HG03045 (cell line): Measurements from ENCODE around the gene KCNS1.
"Not testable (repeated sequence)": the region's sequence is repeated elsewhere in the genome, so short reads cannot be mapped to it uniquely, and the experiment has no call there.

ENCODE experiments used
- ATAC-seq: cut with Tn5 transposase; IDR thresholded peaks from one replicate; pipeline ENCODE4 v1.9.1; 2021; ENCODE audit warnings: mild to moderate bottlenecking, moderate library complexity; ENCODE audit not compliant: unreplicated experiment

The KCNS1 gene

GRCh38 chr20:45100563-45101245 is at the start of gene KCNS1:
Gene KCNS1, minus strand, starts transcription at chr20:45101127. Its CDS starts 1,891 bp downstream, at chr20:45099236.
- no peak for ATAC-seq

GRCh38 chr20:45149062-45149461 is 48.1 kb upstream of the KCNS1 start:
- no peak for ATAC-seq

- ATAC-seq = no peak
Measured at GRCh38 chr20:45140836-45141235, 39.9 kb upstream of the KCNS1 start.

- ATAC-seq = not testable (repeated sequence)
Measured at GRCh38 chr20:45139733-45140375, 38.9 kb upstream of the KCNS1 start.

GRCh38 chr20:45138561-45139300 is 37.8 kb upstream of the KCNS1 start:
- no peak for ATAC-seq

- no peak for ATAC-seq
Measured at GRCh38 chr20:45136911-45137310, 36.0 kb upstream of the KCNS1 start.

GRCh38 chr20:45128099-45128498 is 27.2 kb upstream of the KCNS1 start:
- no peak for ATAC-seq

- no peak for ATAC-seq
Measured at GRCh38 chr20:45124365-45124764, 23.4 kb upstream of the KCNS1 start, which contains the start of gene WFDC12. Gene WFDC12, minus strand, starts transcription at chr20:45124465. Its CDS starts 18 bp downstream, at chr20:45124447.

GRCh38 chr20:45121388-45121787 is 20.5 kb upstream of the KCNS1 start:
- ATAC-seq = no peak

- no peak for ATAC-seq
Measured at GRCh38 chr20:45119556-45120266, 18.8 kb upstream of the KCNS1 start.

- no peak for ATAC-seq
Measured at GRCh38 chr20:45118028-45118427, 17.1 kb upstream of the KCNS1 start.

- ATAC-seq = no peak
Measured at GRCh38 chr20:45117581-45117980, 16.7 kb upstream of the KCNS1 start.

GRCh38 chr20:45115829-45116228 is 14.9 kb upstream of the KCNS1 start:
- no peak for ATAC-seq

- ATAC-seq = no peak
Measured at GRCh38 chr20:45115386-45115774, 14.5 kb upstream of the KCNS1 start.

GRCh38 chr20:45114465-45115385 is 13.8 kb upstream of the KCNS1 start, which contains the start of gene WFDC5:
Gene WFDC5, minus strand, starts transcription at chr20:45115174. Its CDS starts 91 bp downstream, at chr20:45115083.
- no peak for ATAC-seq

- ATAC-seq = no peak
Measured at GRCh38 chr20:45113865-45114264, 12.9 kb upstream of the KCNS1 start.

GRCh38 chr20:45112754-45113153 is 11.8 kb upstream of the KCNS1 start:
- ATAC-seq = no peak

- no peak for ATAC-seq
Measured at GRCh38 chr20:45111799-45112471, 11.0 kb upstream of the KCNS1 start.

- no peak for ATAC-seq
Measured at GRCh38 chr20:45111285-45111684, 10.4 kb upstream of the KCNS1 start.
